Limb (tissue), 2 donors: ENCODE measurements around the gene CTSZ.

ENCODE experiments used
- DNase-seq, 2 donors: peaks; one replicate each; pipeline ENCODE4 v3.0.0-alpha.2; 2016; ENCODE audit errors: extremely low spot score in 2 of 2

The CTSZ gene

GRCh38 chr20:59032023-59032712 lies 25.1 kb upstream of the CTSZ start, which contains the start of gene ATP5F1E:
Gene ATP5F1E (minus strand): TSS chr20:59032335. CDS start chr20:59032251, 84 bp downstream.
- DNase-seq: peak; percentile 98 to 99

GRCh38 chr20:59031564-59032022 lies 24.5 kb upstream of the CTSZ start:
- DNase-seq: no peak

GRCh38 chr20:59030911-59031563 lies 24.0 kb upstream of the CTSZ start:
- DNase-seq: no peak

GRCh38 chr20:59028812-59029211 lies 21.8 kb upstream of the CTSZ start:
- no peak for DNase-seq

- no peak for DNase-seq
Observed at GRCh38 chr20:59027741-59028320, 20.8 kb upstream of the CTSZ start.

GRCh38 chr20:59026904-59027740 lies 20.1 kb upstream of the CTSZ start:
- no peak for DNase-seq

GRCh38 chr20:59025511-59025910 lies 18.5 kb upstream of the CTSZ start:
- no peak for DNase-seq

- no peak for DNase-seq
Observed at GRCh38 chr20:59025086-59025485, 18.0 kb upstream of the CTSZ start.

- DNase-seq: no peak
Observed at GRCh38 chr20:59024111-59024530, 17.1 kb upstream of the CTSZ start.

- no peak for DNase-seq
Observed at GRCh38 chr20:59023616-59024015, 16.6 kb upstream of the CTSZ start.

- no peak for DNase-seq
Observed at GRCh38 chr20:59022754-59023153, 15.7 kb upstream of the CTSZ start.

- DNase-seq: no peak
Observed at GRCh38 chr20:59020938-59021551, 14.0 kb upstream of the CTSZ start.

- no peak for DNase-seq
Observed at GRCh38 chr20:59019217-59019616, 12.2 kb upstream of the CTSZ start, which contains the start of gene TUBB1. Gene TUBB1 (plus strand): TSS chr20:59019429. CDS start chr20:59019523, 94 bp downstream.

- no peak for DNase-seq
Observed at GRCh38 chr20:59018817-59019216, 11.8 kb upstream of the CTSZ start.

- no peak for DNase-seq
Observed at GRCh38 chr20:59017493-59018231, 10.6 kb upstream of the CTSZ start.

GRCh38 chr20:59016795-59017492 lies 9.9 kb upstream of the CTSZ start:
- DNase-seq: no peak

GRCh38 chr20:59015812-59016711 lies 9.0 kb upstream of the CTSZ start:
- DNase-seq: no peak

GRCh38 chr20:59015411-59015810 lies 8.4 kb upstream of the CTSZ start:
- DNase-seq: no peak
